A549 (cell line): ENCODE results near the gene EPHB6. TPM values are rescaled to one million over a fixed set of nuclear protein-coding genes. Genes with fewer than 3 reads are reported as not detected.
A peak's percentile ranks its signal among the peaks of the same experiment; 100 is the strongest.

Experiments
- ATAC-seq, 2 experiments: fragments of 200-7000 bp in 1 of 2; fragments of >200 bp in 1 of 2; cut with Nextera tagmentation in 1 of 2; cut with Tn5 transposase in 1 of 2; 3 replicates each; pipeline versions ENCODE4 v1.8.0 to v1.9.1; 2018 to 2020; ENCODE audit warnings: mild to moderate bottlenecking in 1 of 2, moderate library complexity in 1 of 2
- CTCF ChIA-PET: fragments of 300-600 bp; sonication (Branson Sonifier 250); formaldehyde crosslinking; extraction: SDS; loops from one replicate; lab custom pipeline; 2021; ENCODE audit warnings: antibody characterized with exemption, inconsistent platforms; lab: Yijun Ruan, JAX
- POLR2A ChIA-PET: fragments of 350-600 bp; formaldehyde crosslinking; extraction: SDS; loops from one replicate; lab custom pipeline; 2021; ENCODE audit warnings: antibody characterized with exemption, inconsistent platforms; lab: Yijun Ruan, JAX
- DNase-seq, 2 experiments: peaks; one replicate each; pipeline versions ENCODE4 v3.0.0 to v3.0.0-alpha.2; 2011 to 2016; ENCODE audit warnings: low read depth in 1 of 2, low spot score in 1 of 2
- FAIRE-seq: peaks from 2 replicates; lab custom pipeline; 2011; peaks lifted over from hg19 to GRCh38; lab: Jason Lieb, UNC
- H3K27ac ChIP-seq, 2 experiments: fragments of >200 bp; sonication (Bioruptor Twin); formaldehyde crosslinking; 3 replicates each; pipeline ENCODE4 v1.5.1; 2016 to 2017
- H3K4me1 ChIP-seq: fragments of >200 bp; sonication (Bioruptor Twin); formaldehyde crosslinking; 3 replicates; pipeline ENCODE4 v1.6.1; 2016
- H3K4me2 ChIP-seq: fragments of >200 bp; sonication (Bioruptor Twin); formaldehyde crosslinking; 3 replicates; pipeline ENCODE4 v1.6.1; 2016
- H3K4me3 ChIP-seq: fragments of >200 bp; sonication (Bioruptor Twin); formaldehyde crosslinking; 3 replicates; pipeline ENCODE4 v1.5.1; 2016
- H3K9me3 ChIP-seq: fragments of >200 bp; sonication (Bioruptor Twin); formaldehyde crosslinking; 3 replicates; pipeline ENCODE4 v1.6.1; 2016
- BCL3 ChIP-seq: fragments of >200 bp; sonication (Bioruptor Twin); formaldehyde crosslinking; IDR thresholded peaks from 3 replicates; pipeline ENCODE4 v1.6.1; 2016
- EP300 ChIP-seq, 2 experiments: fragments of >200 bp; sonication (Bioruptor Twin); formaldehyde crosslinking; IDR thresholded peaks; 2 replicates in 1 of 2; 3 replicates in 1 of 2; pipeline ENCODE4 v1.6.1; 2016 to 2017
- FOSB ChIP-seq: fragments of 250-450 bp; sonication (Bioruptor Pico); IDR thresholded peaks from 2 replicates; pipeline ENCODE4 v1.5.0; 2020; ENCODE audit warnings: mild to moderate bottlenecking, moderate library complexity
- HDAC2 ChIP-seq: fragments of 200-600 bp; sonication (generic); IDR thresholded peaks from 2 replicates; pipeline ENCODE4 v1.6.1; 2016
- HES2 ChIP-seq: fragments of >200 bp; sonication (Bioruptor Twin); formaldehyde crosslinking; IDR thresholded peaks from 2 replicates; pipeline ENCODE4 v1.6.1; 2016
- HEYL ChIP-seq: fragments of 250-450 bp; sonication (Bioruptor Pico); IDR thresholded peaks from 2 replicates; pipeline ENCODE4 v1.8.0; 2021; ENCODE audit warnings: mild to moderate bottlenecking, moderate library complexity
- HMGXB4 ChIP-seq: fragments of 250-450 bp; sonication (Bioruptor Pico); IDR thresholded peaks from 2 replicates; pipeline ENCODE4 v1.5.0; 2021; ENCODE audit warnings: mild to moderate bottlenecking, moderate library complexity, borderline replicate concordance
- JUNB ChIP-seq: fragments of >200 bp; sonication (Bioruptor Twin); formaldehyde crosslinking; IDR thresholded peaks from 2 replicates; pipeline ENCODE4 v1.6.1; 2016
- MAFK ChIP-seq: fragments of 450-650 bp; IDR thresholded peaks from 2 replicates; pipeline ENCODE4 v1.6.1; 2014; ENCODE audit not compliant: partially characterized antibody
- NPAS2 ChIP-seq: fragments of 250-450 bp; sonication (Bioruptor Pico); IDR thresholded peaks from 2 replicates; pipeline ENCODE4 v1.8.0; 2022; ENCODE audit warnings: mild to moderate bottlenecking, moderate library complexity, borderline replicate concordance
- POLR2A ChIP-seq: IDR thresholded peaks from 2 replicates; pipeline ENCODE4 v1.6.1; 2012; ENCODE audit warnings: mild to moderate bottlenecking, low read length
- RCOR1 ChIP-seq: fragments of 150-350 bp; IDR thresholded peaks from 2 replicates; pipeline ENCODE4 v1.6.1; 2014; ENCODE audit warnings: antibody characterized with exemption, low read length, low read depth
- REST ChIP-seq: fragments of 200-600 bp; sonication (generic); IDR thresholded peaks from 2 replicates; pipeline ENCODE4 v1.6.1; 2016; ENCODE audit warnings: antibody characterized with exemption, mild to moderate bottlenecking, moderate library complexity
- RNF2 ChIP-seq: fragments of 200-600 bp; sonication (generic); IDR thresholded peaks from 2 replicates; pipeline ENCODE4 v1.6.1; 2016; ENCODE audit warnings: low read depth, mild to moderate bottlenecking, antibody characterized with exemption, moderate library complexity, borderline replicate concordance
- TP53 ChIP-seq: fragments of 250-450 bp; sonication (Bioruptor Pico); IDR thresholded peaks from 2 replicates; pipeline ENCODE4 v1.5.0; 2021; ENCODE audit warnings: mild to moderate bottlenecking, moderate library complexity
- WGBS: methylation state at CpG from one replicate; pipeline ENCODE4 v1.1.6; 2017; ENCODE audit errors: missing lambda C conversion rate; 5-methylcytosine and 5-hydroxymethylcytosine counted together
- polyA minus RNA-seq: library from RNA; depleted of rRNA, polyadenylated mRNA; stranded (reverse); fragments of >200 nt; gene quantifications from 2 replicates; pipeline ENCODE4 v1.2.3, GENCODE V29; 2011; rRNA and poly(A)+ RNA removed
- polyA plus RNA-seq, 4 experiments: library from polyadenylated mRNA; depleted of rRNA in 3 of 4; stranded (reverse); fragments of >200 nt; fragmentation: RNase III in 1 of 4; extraction: RNeasy Plus Mini Kit Qiagen cat#74134 plus additional on column Dnase treatment in 1 of 4; gene quantifications; 2 replicates in 3 of 4; 3 replicates in 1 of 4; pipeline ENCODE4 v1.2.3, GENCODE V29; 2011 to 2017

Gene EPHB6
- polyA plus RNA-seq (2011; rRNA removed) (0.26 and 0.32 TPM in 2 replicates), polyA plus RNA-seq (2017; fragmentation: RNase III; extraction: RNeasy Plus Mini Kit Qiagen cat#74134 plus additional on column Dnase treatment) (0.14 to 0.37 TPM (median 0.22 TPM) in 3 replicates), polyA minus RNA-seq (1.1 and 1.2 TPM in 2 replicates)
- 0.09 and 0.10 TPM in 2 replicates for polyA plus RNA-seq (2012; cell fraction: cytosol; rRNA removed)
- 0.35 and 0.86 TPM in 2 replicates for polyA plus RNA-seq (2012; cell fraction: nucleus; rRNA removed)

- FAIRE-seq (no peak), DNase-seq (peak; percentile 32 to 33), ATAC-seq (peak; percentile 69 to 79)
- H3K4me3 ChIP-seq: peak within 1 kb of the TSS; percentile 61
- ChIA-PET CTCF (interaction anchor here (0.6 to 3.2 kb wide), 16 partner anchors 10 to 1982 kb away, joined by 3 to 40 read pairs (median 4); no protein-coding TSS in a partner anchor), POLR2A (no interaction called here)
- H3K27ac ChIP-seq: peak within 1 kb of the TSS; percentile 58 to 84; a peak in 5 of 6 replicates
- no peaks in the 10 kb centered on the region for H3K4me1 ChIP-seq
- TF ChIP-seq TP53 (no peak), POLR2A (peak; percentile 28; the same call in 1 of the 2 replicates)
- H3K4me2 ChIP-seq: peak within 1 kb of the TSS; percentile 83
- under 1% methylated on average over 27 of the region's 70 CpGs for WGBS
- H3K9me3 ChIP-seq: no peaks in the 10 kb centered on the region
Measured at GRCh38 chr7:142854372-142855113, at the start of gene EPHB6. Gene EPHB6, plus strand, starts transcription at chr7:142855076. Its CDS starts 8,152 bp downstream, at chr7:142863228.

- TF ChIP-seq JUNB: no peak
- TF ChIP-seq BCL3: no peak
- no peak for TF ChIP-seq HMGXB4
- TF ChIP-seq NPAS2: no peak
- TF ChIP-seq TP53: no peak
- no peak for TF ChIP-seq RCOR1
- no peak for TF ChIP-seq REST
- no peak for TF ChIP-seq EP300 (IDR thresholded peaks at IDR 0.05)
- no peak for TF ChIP-seq HES2
- no peak for TF ChIP-seq RNF2
- no peak for TF ChIP-seq HEYL (CRISPR knock-in tag)
- no peak for TF ChIP-seq MAFK
- TF ChIP-seq FOSB (CRISPR knock-in tag): no peak
- TF ChIP-seq HDAC2: no peak
- TF ChIP-seq, all 56 proteins: peak for 0
- no peak for FAIRE-seq
- Histone ChIP-seq H3K9me3 (no peaks in the 10 kb centered on the region), H3K4me2 (no peak overlapping the region), H3K4me3 (no peak overlapping the region), H3K4me1 (no peaks in the 10 kb centered on the region), H3K27ac (no peak overlapping the region)
- CTCF ChIA-PET: interaction anchor here (0.9 to 1.1 kb wide), 2 partner anchors 17 to 173 kb away, joined by 3 read pairs; no protein-coding TSS in a partner anchor
- DNase-seq: no peak
- no peak for ATAC-seq
- WGBS: 3% methylated on average over 3 of the region's 3 CpGs
- POLR2A ChIA-PET: no interaction called here
Measured at GRCh38 chr7:142805350-142806021, 49.4 kb upstream of the EPHB6 start.
